GM12892 (cell line): ENCODE measurements around the gene BRF1.

ENCODE experiments used
- POLR2A ChIP-seq: IDR thresholded peaks from 2 replicates; pipeline ENCODE4 v1.6.1; 2011; ENCODE audit warnings: low read depth, low read length, control low read depth
- POLR2AphosphoS5 ChIP-seq: IDR thresholded peaks from 2 replicates; pipeline ENCODE4 v1.6.1; 2011; ENCODE audit warnings: low read depth, low read length, control low read depth
- TAF1 ChIP-seq: IDR thresholded peaks from 2 replicates; pipeline ENCODE4 v1.6.1; 2011; ENCODE audit warnings: low read depth, mild to moderate bottlenecking, control low read depth, low read length, borderline replicate concordance

DNA sequence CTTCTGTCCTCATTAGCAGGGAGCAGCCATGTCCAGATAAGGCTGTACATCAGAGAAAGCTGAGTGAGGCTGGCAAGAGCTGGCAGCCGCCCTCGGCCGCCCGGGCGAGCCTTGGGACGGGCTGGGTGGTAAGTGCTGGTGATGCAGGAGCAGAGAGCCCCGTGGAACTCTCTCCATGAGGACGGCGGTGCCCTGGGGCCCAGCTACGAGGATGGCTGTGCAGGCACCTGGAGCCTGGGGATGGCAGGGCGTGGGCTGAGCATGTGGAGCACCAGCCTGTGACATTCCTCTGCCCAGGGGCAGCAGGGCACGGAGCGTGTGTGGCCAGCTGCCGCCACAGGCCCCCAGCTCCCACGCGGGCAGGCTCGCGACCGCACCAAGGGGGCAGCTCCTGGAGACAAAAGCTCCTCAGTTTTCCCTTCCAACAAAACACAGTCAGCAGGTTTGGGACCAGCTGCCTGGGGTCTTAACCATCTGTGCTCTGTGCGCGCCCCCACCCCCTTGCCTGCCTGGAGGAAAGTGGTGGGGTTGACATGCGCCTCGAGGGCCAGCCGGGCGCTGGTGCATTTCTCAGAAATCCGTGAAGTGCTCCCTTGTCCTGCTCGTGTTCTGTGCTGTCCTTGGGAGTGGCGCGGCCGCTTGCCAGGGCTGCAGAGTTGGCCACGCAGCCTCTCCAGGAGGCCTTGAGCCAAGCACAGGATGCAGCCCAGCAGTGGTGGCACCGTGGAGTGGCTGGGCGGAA lies 35.1 kb upstream of the BRF1 start:
- TF ChIP-seq POLR2A (no peak), POLR2AphosphoS5 (no peak), TAF1 (no peak)
